ENCODE results near the gene IRF3.

- TF ChIP-seq POLR2AphosphoS5 (IDR thresholded peaks at IDR 0.05) (peak in 2 of 3 donors; percentile 45 to 63), CTCF (IDR thresholded peaks at IDR 0.05) (no peak), EP300 (IDR thresholded peaks at IDR 0.05; ENCODE audit: low read depth) (no peak)
These were observed 25.1 kb upstream of the IRF3 start, which contains the start of gene CPT1C for GRCh38 chr19:49690656-49691242.

All from transverse colon (tissue), 4 donors.